Peyer's patch (tissue), 4 donors: ENCODE measurements around the gene MYO18B.

Source experiments
- CTCF ChIP-seq, 6 experiments: fragments of 450-650 bp in 4 of 6; fragments of 200-600 bp in 2 of 6; sonication (generic) in 1 of 6; IDR thresholded peaks; one replicate each; pipeline ENCODE4 v1.5.1; 2017 to 2019; ENCODE audit warnings: antibody characterized with exemption in 6 of 6, mild to moderate bottlenecking in 3 of 6, moderate library complexity in 1 of 6
- POLR2A ChIP-seq, 2 donors: fragments of 450-650 bp; IDR thresholded peaks; one replicate each; pipeline ENCODE4 v1.5.1; 2017; ENCODE audit warnings: antibody characterized with exemption in 2 of 2, mild to moderate bottlenecking in 2 of 2, moderate library complexity in 2 of 2

DNA sequence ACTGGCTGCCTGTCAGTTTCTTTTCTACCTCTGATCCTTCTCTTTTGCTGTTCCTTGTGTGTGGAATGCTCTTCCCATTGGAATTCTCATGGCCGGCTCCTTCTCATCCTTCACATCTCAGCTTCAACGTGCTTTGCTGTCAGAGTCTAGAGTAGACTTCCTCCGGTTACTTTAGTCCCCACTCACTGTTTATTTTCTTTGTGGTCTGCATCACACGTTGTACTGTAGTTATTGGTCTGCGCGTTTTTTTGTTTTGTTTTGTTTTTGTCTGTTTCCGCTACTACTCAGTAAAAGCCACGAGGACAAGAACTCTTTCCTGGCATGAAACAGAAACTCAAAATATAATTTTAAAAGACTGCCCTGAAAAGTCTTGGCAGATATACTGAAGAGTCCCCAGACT, 305.9 kb downstream of the MYO18B start:
- TF ChIP-seq CTCF (IDR thresholded peaks at IDR 0.05): no peak
- no peak for TF ChIP-seq POLR2A (IDR thresholded peaks at IDR 0.05)
